WERI-Rb-1 (cell line): ENCODE measurements around the gene ATP13A2.

ENCODE experiments used
- DNase-seq: peaks from one replicate; pipeline ENCODE4 v3.0.0-alpha.2; 2020
- H3K27ac ChIP-seq: fragments of 250-450 bp; sonication (Bioruptor Pico); 2 replicates; pipeline ENCODE4 v1.5.1; 2020; ENCODE audit warnings: mild to moderate bottlenecking, moderate library complexity
- H3K27me3 ChIP-seq: fragments of 250-450 bp; sonication (Bioruptor Pico); 2 replicates; pipeline ENCODE4 v1.5.1; 2021; ENCODE audit warnings: mild to moderate bottlenecking, low read depth, moderate library complexity; ENCODE audit not compliant: insufficient read depth, severe bottlenecking
- H3K36me3 ChIP-seq: fragments of 250-450 bp; sonication (Bioruptor Pico); 2 replicates; pipeline ENCODE4 v1.5.1; 2020; ENCODE audit warnings: mild to moderate bottlenecking, moderate library complexity
- H3K4me3 ChIP-seq: 2 replicates; pipeline ENCODE4 v1.5.1; 2011; ENCODE audit warnings: low read depth, mild to moderate bottlenecking, control low read depth, low read length
- H3K9me3 ChIP-seq: fragments of 250-450 bp; sonication (Bioruptor Pico); 2 replicates; pipeline ENCODE4 v1.5.1; 2021; ENCODE audit warnings: mild to moderate bottlenecking, moderate library complexity; ENCODE audit not compliant: severe bottlenecking
- TF ChIP-seq, protein P1 (sequence below): IDR thresholded peaks from 2 replicates; pipeline ENCODE4 v1.5.1; 2011; ENCODE audit warnings: low read depth, mild to moderate bottlenecking, control low read depth, inconsistent platforms, low read length

ATP13A2 gene

GRCh38 chr1:16992675-16993074 lies 19.1 kb downstream of the ATP13A2 start:
- DNase-seq, result no peak
- TF ChIP-seq, protein P1, sequence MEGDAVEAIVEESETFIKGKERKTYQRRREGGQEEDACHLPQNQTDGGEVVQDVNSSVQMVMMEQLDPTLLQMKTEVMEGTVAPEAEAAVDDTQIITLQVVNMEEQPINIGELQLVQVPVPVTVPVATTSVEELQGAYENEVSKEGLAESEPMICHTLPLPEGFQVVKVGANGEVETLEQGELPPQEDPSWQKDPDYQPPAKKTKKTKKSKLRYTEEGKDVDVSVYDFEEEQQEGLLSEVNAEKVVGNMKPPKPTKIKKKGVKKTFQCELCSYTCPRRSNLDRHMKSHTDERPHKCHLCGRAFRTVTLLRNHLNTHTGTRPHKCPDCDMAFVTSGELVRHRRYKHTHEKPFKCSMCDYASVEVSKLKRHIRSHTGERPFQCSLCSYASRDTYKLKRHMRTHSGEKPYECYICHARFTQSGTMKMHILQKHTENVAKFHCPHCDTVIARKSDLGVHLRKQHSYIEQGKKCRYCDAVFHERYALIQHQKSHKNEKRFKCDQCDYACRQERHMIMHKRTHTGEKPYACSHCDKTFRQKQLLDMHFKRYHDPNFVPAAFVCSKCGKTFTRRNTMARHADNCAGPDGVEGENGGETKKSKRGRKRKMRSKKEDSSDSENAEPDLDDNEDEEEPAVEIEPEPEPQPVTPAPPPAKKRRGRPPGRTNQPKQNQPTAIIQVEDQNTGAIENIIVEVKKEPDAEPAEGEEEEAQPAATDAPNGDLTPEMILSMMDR, result no peak
- Histone ChIP-seq H3K4me3 (no peak overlapping the region), H3K36me3 (peaks cover 13% of the 10 kb centered on the region), H3K9me3 (no peaks in the 10 kb centered on the region), H3K27ac (no peak overlapping the region), H3K27me3 (no peaks in the 10 kb centered on the region)

- Histone ChIP-seq H3K36me3 (peaks cover 16% of the 10 kb centered on the region), H3K9me3 (no peaks in the 10 kb centered on the region), H3K27me3 (no peaks in the 10 kb centered on the region), H3K27ac (no peak overlapping the region), H3K4me3 (no peak overlapping the region)
- no peak for DNase-seq
- TF ChIP-seq, protein P1, result no peak
Observed at GRCh38 chr1:16992102-16992501, 19.6 kb downstream of the ATP13A2 start.

DNA sequence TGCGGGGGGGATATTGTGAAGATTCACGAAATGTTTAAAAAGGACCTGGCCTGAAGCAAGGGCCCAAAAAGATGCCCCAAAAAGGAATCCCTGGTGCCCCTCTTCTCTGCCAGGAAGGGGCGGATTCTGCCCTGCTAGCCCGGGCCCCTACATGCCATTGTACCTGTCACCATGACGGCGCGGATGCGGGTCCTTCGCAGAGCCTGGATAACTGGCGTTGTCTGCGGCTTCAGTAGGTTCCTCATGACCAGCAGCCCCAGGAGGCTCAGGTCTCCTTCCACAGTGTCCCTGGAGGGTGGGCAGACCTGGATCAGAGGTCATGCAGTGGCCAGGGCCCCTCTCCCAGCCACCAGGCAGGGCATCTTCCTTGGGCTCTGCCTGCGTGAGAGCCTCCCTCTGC lies 20.2 kb downstream of the ATP13A2 start:
- Histone ChIP-seq H3K36me3 (peaks cover 17% of the 10 kb centered on the region), H3K27me3 (no peaks in the 10 kb centered on the region), H3K27ac (no peak overlapping the region), H3K4me3 (no peak overlapping the region), H3K9me3 (no peaks in the 10 kb centered on the region)
- TF ChIP-seq, protein P1, result no peak
- no peak for DNase-seq

DNA sequence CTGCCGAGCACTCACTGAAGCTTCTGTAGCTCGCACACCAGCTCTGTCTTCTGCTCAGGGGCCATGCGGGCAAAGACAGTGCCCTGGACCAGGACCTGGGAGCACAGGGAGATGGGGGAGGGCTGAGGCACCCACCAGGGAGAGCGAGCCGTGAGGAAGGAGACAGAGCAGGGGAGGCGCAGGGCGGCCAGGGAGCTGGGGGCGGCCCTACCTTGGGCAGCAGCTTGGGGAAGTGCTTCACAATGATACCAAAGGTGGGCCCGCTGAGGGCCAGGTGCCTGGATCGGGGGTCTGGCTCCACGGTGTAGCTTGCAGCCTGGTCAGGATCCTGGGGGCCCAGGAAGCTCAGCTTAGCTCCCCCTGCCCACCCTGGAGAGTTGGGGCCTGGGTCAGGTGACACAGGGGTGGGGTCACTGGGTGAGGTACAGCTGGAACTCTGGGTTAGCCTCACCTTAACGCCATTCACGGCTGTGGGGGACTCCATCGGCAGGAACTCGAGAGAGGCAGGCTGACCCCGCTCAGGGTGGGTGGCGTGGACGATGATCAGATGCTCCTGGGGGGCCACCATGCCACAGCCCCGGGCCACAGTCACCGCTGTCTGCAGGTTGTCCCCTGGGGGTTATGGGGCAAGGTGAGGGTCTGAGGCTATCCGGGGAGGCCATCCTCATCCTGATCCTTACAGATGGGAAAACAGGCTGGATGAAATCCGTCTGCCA lies 21.9 kb downstream of the ATP13A2 start:
- Histone ChIP-seq H3K36me3 (peaks cover 18% of the 10 kb centered on the region), H3K27me3 (no peaks in the 10 kb centered on the region), H3K9me3 (no peaks in the 10 kb centered on the region), H3K4me3 (no peak overlapping the region), H3K27ac (no peak overlapping the region)
- TF ChIP-seq, protein P1, result no peak
- DNase-seq, result no peak

GRCh38 chr1:16988210-16988609 lies 23.5 kb downstream of the ATP13A2 start:
- Histone ChIP-seq H3K9me3 (no peaks in the 10 kb centered on the region), H3K36me3 (peaks cover 18% of the 10 kb centered on the region), H3K27me3 (no peaks in the 10 kb centered on the region), H3K4me3 (no peak overlapping the region), H3K27ac (no peak overlapping the region)
- no peak for DNase-seq
- TF ChIP-seq, protein P1, result no peak

DNA sequence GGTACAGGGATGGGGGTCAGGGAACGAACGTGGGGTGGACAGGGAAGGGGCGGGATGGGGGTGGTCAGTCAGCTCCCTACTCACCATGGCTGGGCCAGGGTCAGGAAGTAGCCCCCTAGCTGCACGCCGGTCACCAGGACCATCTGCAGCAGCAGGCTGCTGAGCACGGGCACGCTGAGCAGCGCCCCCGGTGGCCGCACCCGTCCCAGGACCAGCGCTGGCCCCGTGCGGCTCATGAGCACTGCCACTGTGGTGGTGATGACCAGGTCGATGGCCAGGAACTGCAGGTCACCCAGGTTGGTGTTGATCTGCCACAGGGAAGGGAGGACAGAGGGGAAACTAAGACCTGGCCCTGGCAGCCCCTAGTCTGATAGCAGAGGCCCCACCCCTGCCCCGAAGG lies 24.8 kb downstream of the ATP13A2 start:
- Histone ChIP-seq H3K9me3 (no peaks in the 10 kb centered on the region), H3K36me3 (peaks cover 18% of the 10 kb centered on the region), H3K27ac (no peak overlapping the region), H3K4me3 (no peak overlapping the region), H3K27me3 (no peaks in the 10 kb centered on the region)
- peak; percentile 44 for DNase-seq
- TF ChIP-seq, protein P1, result peak; percentile 95
